Heart left ventricle (tissue), 13 donors: ENCODE results near the gene RAB3C.
"Not testable (repeated sequence)": the region's sequence is repeated elsewhere in the genome, so short reads cannot be mapped to it uniquely, and the experiment has no call there.

Source experiments
- CTCF ChIP-seq, 12 donors: fragments of 200-600 bp; sonication (generic) in 4 of 12; IDR thresholded peaks; one replicate each; pipeline versions ENCODE4 v1.5.0 to v1.8.0; 2018 to 2022; ENCODE audit warnings: antibody characterized with exemption in 12 of 12, mild to moderate bottlenecking in 5 of 12
- POLR2A ChIP-seq, 2 donors: fragments of 450-650 bp; IDR thresholded peaks; one replicate each; pipeline ENCODE4 v1.6.1; 2017; ENCODE audit warnings: antibody characterized with exemption in 2 of 2, mild to moderate bottlenecking in 2 of 2, moderate library complexity in 2 of 2
- donor health status: ischemic (EF 13 %, LVEDD 7.1; RV severe dilation, severe dysfunction).
- donor health status: DM: no; HTN: yes; CAD: no.
- donor health status: DM: no; HTN: no; CAD: no.
- donor health status: ischemic (EF 25% LVEDD 6.9; RV normal size, moderate dysfunction).
- donor health status: ischemic (EF 25% LVEDD 5.7; RV mildly dilated, moderate dysfunction).
- donor health status: ischemic (EF 35%, LVEDD 5.7; RV mildly dilated, moderate dysfunction).
- donor health status: nonischemic (EF 11% LVEDD 7.7; RV severe dilation, severe dysfunction).
- donor health status: DM: yes; HTN: yes; CAD: no.
- donor health status: PGD.
- donor health status: ischemic (EF 29% LVEDD 5.4; RV normal size, mild dysfunction).
- donor health status: nonischemic (EF 23%, LVEDD 6.1; RV moderate dilation, normal function).

- not testable (repeated sequence) for TF ChIP-seq CTCF, POLR2A (IDR thresholded peaks at IDR 0.05)
Observed at GRCh38 chr5:58541935-58542334, 40.9 kb upstream of the RAB3C start.
